NT2/D1 (cell line): ENCODE measurements around the gene TOPAZ1.

Experiments used
- SUZ12 ChIP-seq: IDR thresholded peaks from 2 replicates; pipeline ENCODE4 v1.6.1; 2011; ENCODE audit not compliant: insufficient read length, insufficient read depth; ENCODE audit errors: extremely low read depth
- ZNF274 ChIP-seq: IDR thresholded peaks from 2 replicates; pipeline ENCODE4 v1.6.1; 2011; ENCODE audit warnings: mild to moderate bottlenecking, low read depth, low read length

DNA sequence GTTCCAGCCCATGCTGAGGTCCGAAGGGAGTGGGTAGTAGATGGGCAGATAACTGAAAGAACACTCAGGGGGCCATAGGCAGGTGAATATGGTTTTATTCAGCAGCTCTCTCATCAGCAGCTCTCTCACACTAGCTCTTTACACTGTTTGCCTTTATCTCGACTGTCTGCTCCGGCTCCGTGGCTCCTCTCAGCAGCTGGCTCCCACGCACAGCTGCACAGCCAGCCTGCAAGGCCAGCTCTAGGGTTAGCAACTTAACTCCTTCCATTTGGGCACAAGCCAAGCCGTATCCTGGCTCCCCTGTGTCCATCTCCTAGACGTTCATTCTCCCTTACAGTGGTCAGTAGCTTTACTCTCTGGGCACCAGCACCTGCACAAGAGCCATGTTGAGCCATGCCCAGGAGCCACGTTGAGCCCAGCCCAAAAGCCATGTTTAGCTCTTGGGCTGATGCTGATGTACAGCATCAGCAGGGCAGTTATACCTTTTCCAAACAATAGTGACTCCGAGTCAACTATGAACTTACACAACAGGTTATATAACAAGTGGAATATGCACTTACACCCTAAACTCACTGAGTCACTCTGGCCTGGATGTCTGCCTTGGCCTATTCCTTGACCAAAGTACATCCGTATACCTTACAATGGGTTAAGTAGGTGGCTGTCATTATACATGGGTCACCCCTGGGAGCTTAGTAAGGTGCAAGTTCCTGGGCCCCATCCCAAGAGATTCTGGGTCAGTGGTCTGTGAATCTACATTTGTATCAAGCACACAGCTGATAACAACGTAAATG lies 34.6 kb upstream of the TOPAZ1 start:
- TF ChIP-seq SUZ12: no peak
- no peak for TF ChIP-seq ZNF274
